DMS53 treated with DMSO at 0.1 percent for 48 hours (cell line): Measurements from ENCODE around the gene SOWAHB.

Source experiments
- DNase-seq: peaks from one replicate; lab custom pipeline; 2025; ENCODE audit not compliant: unreplicated experiment; lab: John Stamatoyannopoulos, UW

Gene SOWAHB

GRCh38 chr4:76856243-76857073, 41.5 kb downstream of the SOWAHB start:
- no peak for DNase-seq

- no peak for DNase-seq
These were observed 43.1 kb downstream of the SOWAHB start for GRCh38 chr4:76854858-76855257.

GRCh38 chr4:76851375-76851774, 46.6 kb downstream of the SOWAHB start:
- DNase-seq, result no peak

- peak; percentile 5 for DNase-seq
These were observed 47.9 kb downstream of the SOWAHB start for GRCh38 chr4:76850010-76850441.
